Subcutaneous adipose tissue (tissue), 4 donors: ENCODE data around the gene TSFM. TPM values are rescaled to one million over a fixed set of nuclear protein-coding genes. Genes with fewer than 3 reads are reported as not detected.
A peak's percentile ranks its signal among the peaks of the same experiment; 100 is the strongest.

Experiments used
- small RNA-seq: library from RNA; depleted of rRNA; stranded (forward); fragments of <200 nt; gene quantifications from one replicate; pipeline ENCODE3, GENCODE V24; 2016
- total RNA-seq, 4 donors: library from RNA; depleted of rRNA; stranded (reverse); fragments of >200 nt; gene quantifications; one replicate each; pipeline ENCODE4 v1.1.0, GENCODE V29; 2016
- TF ChIP-seq, protein P1 (sequence below): fragments of 450-650 bp; IDR thresholded peaks from one replicate; pipeline ENCODE4 v1.5.1; 2016; ENCODE audit warnings: low read depth, mild to moderate bottlenecking, control low read depth, antibody characterized with exemption, moderate library complexity

TSFM gene
- total RNA-seq, 4 donors from 2014 or later, result 16.7 to 26.0 (median 22.9) TPM

DNA sequence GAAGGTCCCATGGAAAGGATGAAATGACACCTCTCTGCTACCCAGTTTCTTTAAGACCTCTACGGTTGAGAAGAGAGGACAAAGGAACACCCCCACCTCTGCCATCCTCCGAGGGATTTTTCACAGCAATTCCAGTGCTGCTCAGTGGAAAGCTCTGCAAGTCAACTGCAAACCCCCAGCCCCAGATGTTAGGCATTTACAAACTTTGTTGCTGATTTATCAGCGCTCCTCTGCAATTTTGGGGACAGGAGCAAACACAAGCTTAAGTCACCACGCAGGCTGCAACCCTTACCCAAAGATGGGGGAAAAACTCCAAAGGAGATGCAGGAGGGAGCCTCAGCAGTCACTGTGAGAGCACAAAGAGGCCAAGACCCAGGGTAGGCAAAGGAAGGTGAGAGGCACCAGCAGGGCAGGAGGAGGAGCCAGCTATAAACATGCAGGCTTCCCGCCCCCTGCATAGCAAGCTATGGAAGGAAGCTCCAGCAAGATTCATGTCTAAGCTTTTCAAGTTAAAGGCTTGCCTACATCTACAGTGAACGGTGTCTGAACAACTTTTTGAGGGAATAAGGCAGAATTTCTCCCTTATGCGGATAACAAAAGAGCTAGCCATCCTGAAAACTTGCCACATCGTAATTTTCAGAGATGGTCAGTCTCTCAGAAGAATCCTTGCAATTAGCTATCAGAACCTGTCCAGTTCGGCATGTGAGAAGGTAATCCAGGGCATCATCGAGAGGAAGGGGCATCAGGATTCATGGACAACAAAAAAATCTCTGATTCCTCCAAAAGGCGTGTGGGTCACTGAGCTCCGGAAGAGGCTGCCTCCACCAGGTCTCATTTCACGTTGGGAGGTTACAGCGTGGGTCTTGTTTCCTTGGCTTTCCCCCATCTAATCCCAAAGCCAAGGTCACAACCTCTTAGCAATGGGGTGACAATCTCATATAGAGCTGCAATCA, 60.0 kb downstream of the TSFM start:
- TF ChIP-seq, protein P1, sequence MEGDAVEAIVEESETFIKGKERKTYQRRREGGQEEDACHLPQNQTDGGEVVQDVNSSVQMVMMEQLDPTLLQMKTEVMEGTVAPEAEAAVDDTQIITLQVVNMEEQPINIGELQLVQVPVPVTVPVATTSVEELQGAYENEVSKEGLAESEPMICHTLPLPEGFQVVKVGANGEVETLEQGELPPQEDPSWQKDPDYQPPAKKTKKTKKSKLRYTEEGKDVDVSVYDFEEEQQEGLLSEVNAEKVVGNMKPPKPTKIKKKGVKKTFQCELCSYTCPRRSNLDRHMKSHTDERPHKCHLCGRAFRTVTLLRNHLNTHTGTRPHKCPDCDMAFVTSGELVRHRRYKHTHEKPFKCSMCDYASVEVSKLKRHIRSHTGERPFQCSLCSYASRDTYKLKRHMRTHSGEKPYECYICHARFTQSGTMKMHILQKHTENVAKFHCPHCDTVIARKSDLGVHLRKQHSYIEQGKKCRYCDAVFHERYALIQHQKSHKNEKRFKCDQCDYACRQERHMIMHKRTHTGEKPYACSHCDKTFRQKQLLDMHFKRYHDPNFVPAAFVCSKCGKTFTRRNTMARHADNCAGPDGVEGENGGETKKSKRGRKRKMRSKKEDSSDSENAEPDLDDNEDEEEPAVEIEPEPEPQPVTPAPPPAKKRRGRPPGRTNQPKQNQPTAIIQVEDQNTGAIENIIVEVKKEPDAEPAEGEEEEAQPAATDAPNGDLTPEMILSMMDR, result no peak

DNA sequence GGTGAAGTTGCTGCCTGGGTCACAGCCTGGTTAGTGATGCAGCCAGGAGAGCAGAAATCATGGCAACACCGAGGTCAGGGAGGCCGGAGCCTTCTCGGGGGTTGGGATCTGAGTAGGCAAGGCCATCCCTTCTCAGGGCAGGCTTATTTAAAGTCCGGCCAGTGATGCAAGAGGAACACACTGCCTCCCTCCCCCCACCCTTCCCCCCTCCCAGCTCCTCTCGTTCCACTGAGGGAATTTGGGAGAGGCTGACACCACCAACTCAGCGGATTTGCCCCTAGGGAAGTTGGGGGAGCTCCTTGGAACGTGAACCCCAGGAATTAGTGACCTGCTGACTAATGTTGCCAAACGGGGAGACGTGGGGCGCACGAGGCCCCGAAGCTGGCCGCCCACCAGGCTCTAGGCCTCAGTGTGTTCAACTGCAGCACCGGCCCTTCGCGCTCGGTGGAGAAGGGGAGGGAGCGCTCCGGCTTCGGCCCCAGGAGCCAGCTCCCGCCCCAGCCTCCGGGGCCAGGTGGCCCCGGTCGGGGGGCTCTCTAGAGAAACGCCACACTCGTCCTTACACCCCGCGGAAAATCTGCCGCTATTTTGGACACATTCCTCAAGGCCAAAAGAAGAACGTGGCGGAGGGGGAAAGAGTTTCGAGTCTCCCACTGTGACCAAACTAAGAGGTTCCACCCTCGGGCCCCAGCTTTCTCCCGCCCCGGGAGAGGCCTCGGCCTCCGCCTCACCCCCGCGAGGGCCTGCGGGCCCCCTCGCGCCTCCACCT, 62.3 kb downstream of the TSFM start:
- TF ChIP-seq, protein P1, result no peak

DNA sequence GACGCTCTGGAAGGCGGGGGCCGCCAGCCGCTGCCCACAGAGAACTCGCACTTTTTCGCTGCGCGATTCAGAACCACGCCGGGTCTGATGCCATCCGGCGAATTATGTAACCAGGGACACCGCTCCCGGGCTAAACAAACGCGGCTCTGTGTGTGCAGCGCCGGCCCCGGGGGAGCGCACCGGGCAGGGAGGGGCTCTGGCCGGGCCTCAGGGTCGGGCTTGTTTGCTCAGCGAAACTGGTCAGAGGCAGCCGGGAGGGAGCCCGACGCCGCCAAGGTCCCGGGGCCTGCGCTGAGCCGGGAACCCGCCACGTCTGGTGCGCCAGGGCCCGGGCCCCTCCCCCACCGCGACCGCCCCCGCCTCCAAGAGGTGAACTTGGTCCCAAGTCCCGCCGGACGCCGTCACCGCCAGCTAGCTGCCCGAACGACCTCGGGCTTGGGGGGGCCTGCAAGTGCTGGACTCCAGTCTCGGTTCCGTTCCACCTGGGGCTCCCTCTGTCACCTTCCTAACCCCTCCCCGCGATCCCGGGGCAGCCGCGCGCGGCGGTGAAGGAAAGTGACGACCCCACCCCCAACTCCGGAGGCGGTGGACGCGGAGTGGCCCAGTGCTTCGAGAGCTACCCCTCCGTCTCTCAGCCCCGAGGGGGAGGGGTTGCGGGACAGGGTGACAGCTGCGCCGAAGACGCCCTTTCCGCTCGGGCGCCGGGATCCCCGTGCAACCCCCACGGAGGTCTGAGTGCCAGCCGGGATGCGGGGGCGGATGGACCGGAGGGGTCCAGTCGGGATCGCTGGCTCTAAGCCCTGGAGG, 63.1 kb downstream of the TSFM start:
- TF ChIP-seq, protein P1, result no peak

DNA sequence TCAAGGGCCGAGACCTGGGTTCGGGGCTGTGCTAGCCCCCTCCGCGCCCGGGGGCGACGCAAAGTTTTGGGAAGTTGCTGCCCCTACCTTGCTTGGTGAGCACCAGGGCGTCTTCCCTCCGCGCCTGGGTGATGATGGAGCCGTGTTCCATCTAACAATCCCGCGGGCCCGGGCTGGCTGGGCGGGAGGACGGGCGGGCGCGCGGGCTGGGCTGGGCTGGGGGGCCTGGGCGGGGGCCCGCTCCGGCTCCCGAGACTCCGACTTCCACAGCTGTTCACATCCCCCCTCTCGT, 63.6 kb downstream of the TSFM start:
- TF ChIP-seq, protein P1, result no peak

DNA sequence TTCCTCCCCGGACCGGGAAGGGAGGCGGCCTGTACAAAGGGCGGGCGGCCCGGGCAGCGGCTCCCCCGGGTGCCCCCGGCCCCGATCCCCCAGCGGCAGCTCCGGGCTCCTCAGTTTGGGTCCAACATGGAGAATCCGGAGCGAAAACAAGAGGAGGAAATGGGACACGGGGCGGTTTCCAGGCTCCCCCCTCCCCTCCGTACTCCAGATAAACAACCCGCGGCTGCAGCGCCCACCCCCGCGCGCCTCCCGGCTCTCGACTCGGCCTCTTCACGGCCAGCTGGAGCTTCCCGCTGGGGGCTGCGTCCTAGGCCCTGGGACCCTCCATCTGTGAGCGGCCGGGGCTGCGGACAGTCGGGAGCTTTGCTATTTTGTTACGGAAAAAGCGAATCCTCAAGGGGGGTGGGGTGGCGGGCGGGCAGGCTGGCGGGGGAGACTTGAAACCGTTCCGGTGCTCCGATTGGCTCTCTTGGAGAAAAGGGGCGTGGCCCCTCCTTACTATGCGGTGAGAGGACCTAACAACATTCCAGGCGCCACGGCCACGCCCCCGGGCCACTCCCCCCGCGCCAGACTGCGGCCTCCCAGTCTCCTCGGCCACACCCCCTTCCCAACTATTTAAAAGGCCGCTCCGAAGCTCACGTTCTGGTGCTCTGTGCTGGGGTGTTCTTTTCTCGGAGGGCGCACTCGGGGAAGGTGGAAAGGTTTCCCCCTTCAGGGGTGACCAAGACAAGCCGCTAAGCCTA, 64.2 kb downstream of the TSFM start, which contains the start of gene CTDSP2:
TSS of gene CTDSP2 (minus strand) at position 153 of the 743 bp plus-strand sequence. CDS start 294 bp downstream, outside the sequence.
- TF ChIP-seq, protein P1, result no peak

Small RNA genes within 50 kb of the gene (small RNA-seq; reads per million reads assigned to genes)
- 8.6 reads per million, percentile 88 among the genes with 10 or more reads in this experiment for gene MIR26A2
- gene RNU6-1083P, result not detected

Other genes starting within 250 kb of the TSFM start
- gene DCTN2, start 235.6 kb upstream of the TSFM start, total RNA-seq, result 100 to 1,000 TPM in 3 of 4 donors, 10 to 100 TPM in 1; 78.6 to 161 (median 131) TPM
- gene KIF5A, start 232.7 kb upstream of the TSFM start, total RNA-seq, result under 1 TPM in 2 of 4 donors, not detected in 2; 0.17 to 0.38 TPM
- 10 to 100 TPM; 10.7 to 13.2 (median 11.9) TPM for gene PIP4K2C, start 191.6 kb upstream of the TSFM start, total RNA-seq
- gene DTX3, start 178.0 kb upstream of the TSFM start, total RNA-seq, result 1 to 10 TPM; 1.8 to 4.8 (median 4.0) TPM
- gene ARHGEF25, start 171.4 kb upstream of the TSFM start, total RNA-seq, result 10 to 100 TPM in 1 of 4 donors, 1 to 10 TPM in 3; 2.1 to 13.6 (median 8.9) TPM
- 1 to 10 TPM in 1 of 4 donors, under 1 TPM in 3; 0.17 to 3.4 (median 0.49) TPM for gene B4GALNT1, start 149.6 kb upstream of the TSFM start, total RNA-seq
- 100 to 1,000 TPM; 120 to 390 (median 277) TPM for gene OS9, start 88.7 kb upstream of the TSFM start, total RNA-seq
- 1 to 10 TPM in 3 of 4 donors, under 1 TPM in 1; 0.49 to 2.8 (median 2.0) TPM for gene AGAP2, start 44.0 kb upstream of the TSFM start, total RNA-seq
- gene TSPAN31, start 37.7 kb upstream of the TSFM start, total RNA-seq, result 100 to 1,000 TPM in 1 of 4 donors, 10 to 100 TPM in 3; 52.8 to 116 (median 62.2) TPM
- gene CDK4, start 30.5 kb upstream of the TSFM start, total RNA-seq, result 100 to 1,000 TPM in 1 of 4 donors, 10 to 100 TPM in 3; 66.3 to 104 (median 83.6) TPM
- 10 to 100 TPM in 1 of 4 donors, 1 to 10 TPM in 3; 4.2 to 10.5 (median 5.2) TPM for gene MARCHF9, start 27.7 kb upstream of the TSFM start, total RNA-seq
- under 1 TPM in 2 of 4 donors, not detected in 2; 0.17 to 0.44 TPM for gene CYP27B1, start 15.7 kb upstream of the TSFM start, total RNA-seq
- gene METTL1, start 10.7 kb upstream of the TSFM start, total RNA-seq, result 10 to 100 TPM in 1 of 4 donors, 1 to 10 TPM in 3; 4.4 to 13.7 (median 6.2) TPM
- gene EEF1AKMT3, start 10.2 kb upstream of the TSFM start, total RNA-seq, result 10 to 100 TPM; 10.3 to 14.6 (median 11.4) TPM
- gene AVIL, start 35.9 kb downstream of the TSFM start, total RNA-seq, result 1 to 10 TPM; 1.8 to 7.5 (median 4.6) TPM
- 100 to 1,000 TPM; 126 to 167 (median 139) TPM for gene CTDSP2, start 63.9 kb downstream of the TSFM start, total RNA-seq
- 10 to 100 TPM; 12.9 to 44.6 (median 28.5) TPM for gene ATP23, start 158.8 kb downstream of the TSFM start, total RNA-seq